Left hindlimb (tissue), 1 donor: ENCODE data around the gene RHEBL1.

Source experiments
- DNase-seq: peaks from one replicate; pipeline ENCODE4 v3.0.0-alpha.2; 2018

Gene RHEBL1, protein sequence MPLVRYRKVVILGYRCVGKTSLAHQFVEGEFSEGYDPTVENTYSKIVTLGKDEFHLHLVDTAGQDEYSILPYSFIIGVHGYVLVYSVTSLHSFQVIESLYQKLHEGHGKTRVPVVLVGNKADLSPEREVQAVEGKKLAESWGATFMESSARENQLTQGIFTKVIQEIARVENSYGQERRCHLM

DNA sequence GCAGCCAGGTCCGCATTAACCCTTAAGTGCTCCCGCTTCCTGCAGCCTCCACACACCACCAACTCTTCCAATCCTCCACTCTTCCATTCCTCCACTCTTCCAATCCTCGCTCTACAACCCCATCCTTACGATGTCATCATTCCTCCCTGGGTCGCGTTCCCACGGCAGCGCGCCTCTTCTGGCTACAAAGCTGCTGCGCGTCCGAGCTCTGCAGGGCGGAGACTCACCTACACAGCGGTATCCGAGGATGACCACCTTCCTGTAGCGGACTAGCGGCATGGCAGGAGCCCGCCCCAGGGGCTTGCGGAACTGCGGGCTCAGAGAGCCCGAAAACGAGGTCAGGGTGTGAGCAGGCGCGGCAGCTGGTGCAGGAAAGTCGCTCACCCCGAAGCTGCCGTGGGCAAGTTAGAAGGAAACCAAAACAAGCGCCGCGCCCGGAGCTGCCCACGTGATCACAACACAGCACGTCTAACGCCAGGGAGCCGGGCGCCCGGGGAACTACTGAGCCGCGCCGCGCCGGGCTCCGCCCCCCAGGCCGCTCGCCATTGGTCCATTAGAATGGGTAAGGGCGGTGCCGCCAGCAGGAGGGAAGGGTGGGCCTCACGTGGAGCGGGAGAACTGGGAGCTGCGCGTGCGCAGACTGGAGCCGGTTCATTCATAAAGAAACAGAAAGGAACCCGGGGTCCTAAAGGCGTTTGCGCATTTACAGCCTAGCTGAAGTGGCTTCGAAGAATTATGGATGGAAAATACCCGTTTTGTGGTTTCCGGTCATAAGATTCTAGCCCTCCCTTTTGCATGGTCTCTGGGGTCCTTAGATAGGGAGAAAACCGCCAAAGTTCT lies at the start of gene RHEBL1:
Gene RHEBL1 (minus strand): TSS at position 473 of the 840 bp plus-strand sequence. CDS start 194 bp downstream, at position 279.
- peak; percentile 97 for DNase-seq

DNA sequence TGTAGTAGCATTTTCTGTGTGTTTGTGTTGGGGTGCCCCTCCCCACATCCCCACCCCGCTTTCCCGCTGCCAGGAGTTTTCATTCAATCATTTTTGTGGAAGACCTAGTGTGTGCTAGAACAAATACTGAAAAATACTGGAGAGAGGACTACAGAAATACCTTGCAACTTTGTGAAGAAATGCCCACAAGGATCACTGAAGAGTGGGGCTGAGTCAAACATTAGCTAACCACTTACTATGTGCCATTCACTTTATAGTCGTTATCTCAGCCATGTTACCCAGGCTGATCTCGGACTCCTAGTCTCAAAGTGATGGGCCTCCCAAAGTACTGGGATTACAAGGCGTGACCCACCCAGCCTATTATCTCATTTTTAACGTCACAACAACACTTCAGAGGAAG lies 41.4 kb upstream of the RHEBL1 start:
- DNase-seq, result no peak

DNA sequence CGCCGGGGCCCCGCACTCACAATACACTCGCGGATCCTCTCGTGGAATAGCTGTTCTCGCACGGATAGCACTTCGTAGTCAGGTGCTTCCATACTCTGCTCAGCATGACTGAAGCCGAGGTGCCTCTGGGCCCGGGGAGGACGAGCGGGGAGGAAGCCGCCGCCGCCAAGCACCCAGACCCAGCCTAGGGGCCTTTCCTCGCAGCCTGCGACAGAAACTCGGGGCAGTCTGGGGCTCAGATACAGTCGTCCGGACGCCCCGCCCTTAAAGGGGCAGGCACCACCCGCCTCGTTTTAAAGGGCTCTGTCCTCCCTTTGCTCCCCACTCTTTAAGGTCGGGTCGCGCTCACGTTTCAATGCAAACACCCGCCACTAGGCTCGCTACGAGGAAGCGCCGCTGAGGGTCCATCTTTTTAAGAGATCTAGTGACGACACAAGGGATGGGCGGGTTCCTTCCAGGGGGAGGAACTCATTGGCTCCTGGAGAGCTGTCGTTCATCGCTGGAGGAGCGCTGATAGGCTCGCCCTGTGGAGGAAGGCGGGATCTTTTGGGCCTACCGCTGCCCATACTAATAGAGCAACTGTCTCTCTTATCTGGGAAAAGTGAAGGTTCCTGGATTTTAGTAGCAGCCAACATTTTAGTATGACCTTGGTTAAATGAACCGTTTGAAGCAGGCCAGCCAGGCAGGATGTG lies 40.8 kb upstream of the RHEBL1 start, which contains the start of gene LMBR1L:
Gene LMBR1L (minus strand): TSS at position 384 of the 692 bp plus-strand sequence. CDS start 292 bp downstream, at position 92.
- DNase-seq, result peak; percentile 98

DNA sequence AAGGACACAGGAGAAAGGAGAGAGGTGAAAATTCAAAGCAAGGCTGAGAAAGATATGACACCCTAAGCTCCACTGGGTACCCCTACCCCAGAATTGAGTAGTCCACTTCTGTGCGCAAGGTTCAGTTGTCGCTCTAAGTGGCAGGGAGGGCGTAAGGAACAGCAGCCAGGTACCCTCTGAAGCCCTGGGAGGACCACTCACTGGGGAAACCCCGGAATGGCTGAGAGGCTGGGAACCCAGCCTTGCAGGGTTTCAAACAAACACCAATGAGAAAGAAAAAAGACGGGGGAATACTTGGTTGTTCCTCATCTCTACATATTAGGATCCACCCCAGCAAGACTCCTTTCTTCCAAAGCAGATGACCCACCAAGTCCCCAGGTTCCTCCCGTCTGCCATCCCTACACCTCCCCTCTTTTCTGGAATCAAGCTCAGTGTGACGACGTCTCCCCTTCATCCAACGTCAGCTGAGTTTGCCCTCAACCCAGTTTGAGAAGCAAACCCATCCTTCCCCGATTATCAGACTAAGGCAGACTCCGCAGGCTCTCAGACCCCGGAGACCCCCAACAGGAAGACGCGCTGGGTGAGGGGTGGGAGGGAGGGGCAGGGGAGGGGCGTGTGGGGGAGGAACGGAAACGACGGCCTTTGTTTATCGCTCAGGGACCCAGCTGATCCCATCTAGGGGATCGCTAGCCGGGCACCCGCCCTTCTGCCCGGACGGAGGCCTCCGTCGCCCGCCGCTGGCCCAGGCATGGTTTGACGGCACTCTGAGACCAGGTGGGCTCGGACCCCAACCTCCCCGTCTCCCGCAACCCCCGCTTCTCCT lies 40.1 kb upstream of the RHEBL1 start:
- no peak for DNase-seq

DNA sequence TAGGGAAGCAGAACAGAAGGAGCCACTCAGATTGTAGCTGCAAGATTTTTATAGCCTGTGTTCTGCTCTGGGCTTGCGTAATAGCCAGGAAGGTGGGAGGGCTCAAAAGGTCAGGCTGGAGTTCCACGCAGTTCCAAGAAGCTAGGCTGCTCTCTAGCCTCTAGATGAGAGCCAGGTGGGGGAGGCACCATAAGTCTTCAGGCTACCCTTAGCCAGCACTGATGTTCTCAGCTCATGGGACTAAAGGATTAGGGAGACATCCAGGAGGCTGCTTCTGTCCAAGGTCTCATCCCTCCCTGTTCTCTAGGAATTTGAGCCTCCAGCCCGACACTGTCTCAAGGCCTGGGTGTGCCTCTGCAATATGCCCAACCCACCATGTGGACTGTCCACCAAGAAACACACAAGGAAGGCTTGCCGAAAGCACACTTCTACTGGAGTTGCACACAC lies 39.2 kb upstream of the RHEBL1 start:
- DNase-seq, result no peak

DNA sequence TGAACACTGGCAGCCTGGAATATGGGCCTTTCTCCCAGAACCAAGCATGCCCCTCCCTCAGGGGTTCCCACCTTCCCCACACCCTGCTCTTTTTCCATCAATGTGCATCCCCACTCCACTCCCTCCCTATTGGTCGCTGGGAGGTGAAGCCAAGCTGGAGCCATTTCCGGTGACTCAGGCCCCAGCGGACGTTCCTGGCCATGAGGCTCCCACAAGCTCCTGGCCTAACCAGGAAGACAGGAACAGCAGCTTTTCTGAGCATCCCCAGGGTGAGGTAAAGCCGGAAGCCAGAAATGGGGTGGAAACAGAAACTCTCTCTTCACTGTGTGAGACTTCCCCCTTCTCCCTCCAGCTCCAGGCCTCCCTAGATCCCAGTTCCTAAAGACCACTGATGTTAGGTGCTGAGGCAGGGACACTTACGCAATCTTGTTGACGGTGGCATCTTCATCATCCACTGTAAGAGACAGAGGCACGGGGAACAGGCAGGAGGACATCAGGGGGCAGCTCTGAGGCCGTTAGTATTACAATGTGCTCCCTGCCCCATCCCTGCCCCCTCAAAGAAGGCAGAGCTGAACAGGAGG lies 35.8 kb upstream of the RHEBL1 start:
- DNase-seq, result peak; percentile 55

DNA sequence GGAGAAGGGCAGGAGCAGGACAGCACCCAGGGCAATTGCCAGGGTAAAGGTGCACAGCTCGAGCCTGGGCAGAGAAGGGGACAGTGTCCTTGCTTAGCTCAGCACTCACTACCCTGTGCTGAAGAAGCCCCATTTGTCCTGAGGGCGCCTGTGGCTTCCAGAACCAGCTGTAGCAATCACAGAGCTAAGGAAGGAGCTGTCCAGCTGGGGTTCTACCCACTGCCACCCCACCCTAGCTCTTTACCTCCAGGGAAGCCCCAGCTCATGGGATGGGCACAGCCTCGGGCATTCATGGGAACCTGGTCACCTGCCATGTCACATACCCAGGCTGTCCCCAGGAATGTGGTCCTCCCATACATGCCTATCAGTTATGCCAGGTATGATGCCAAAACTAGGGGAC lies 35.0 kb upstream of the RHEBL1 start:
- DNase-seq, result no peak

DNA sequence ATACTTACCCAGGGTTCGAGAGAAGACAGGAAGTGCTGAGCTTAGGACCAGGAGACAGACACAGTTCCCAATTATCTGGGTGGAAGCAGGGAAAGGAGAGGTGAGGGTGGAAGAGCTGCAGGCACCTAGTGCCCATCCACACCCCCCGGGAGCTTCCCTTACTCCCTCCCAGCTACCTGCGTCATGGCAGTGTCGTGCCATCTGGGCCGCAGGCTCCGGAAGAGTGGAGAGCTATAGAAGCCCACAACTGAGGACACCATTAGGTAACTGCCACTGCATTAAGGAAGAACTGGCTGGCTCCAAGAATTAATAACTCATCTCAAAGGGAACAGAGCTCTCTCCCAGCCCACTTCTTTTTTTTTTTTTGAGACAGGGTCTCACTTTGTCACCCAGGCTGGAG lies 30.6 kb upstream of the RHEBL1 start:
- DNase-seq, result no peak

DNA sequence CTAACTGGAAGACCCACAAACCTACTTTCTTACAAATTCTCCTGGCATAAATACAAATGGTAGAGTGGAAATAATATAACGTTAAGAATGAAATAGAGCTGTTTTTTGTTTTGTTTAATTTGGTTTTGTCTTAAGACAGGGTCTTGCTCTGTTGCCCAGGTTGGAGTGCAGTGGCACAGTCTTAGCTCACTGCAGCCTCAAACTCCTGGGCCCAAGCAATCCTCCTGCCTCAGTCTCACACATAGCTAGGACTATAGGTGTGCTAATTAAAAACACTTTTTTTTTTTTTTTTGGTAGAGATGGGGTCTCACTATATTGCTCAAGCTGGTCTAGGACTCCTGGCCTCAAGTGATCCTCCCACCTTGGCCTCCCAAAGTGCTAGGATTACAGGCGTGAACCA lies 28.9 kb upstream of the RHEBL1 start:
- DNase-seq, result no peak

DNA sequence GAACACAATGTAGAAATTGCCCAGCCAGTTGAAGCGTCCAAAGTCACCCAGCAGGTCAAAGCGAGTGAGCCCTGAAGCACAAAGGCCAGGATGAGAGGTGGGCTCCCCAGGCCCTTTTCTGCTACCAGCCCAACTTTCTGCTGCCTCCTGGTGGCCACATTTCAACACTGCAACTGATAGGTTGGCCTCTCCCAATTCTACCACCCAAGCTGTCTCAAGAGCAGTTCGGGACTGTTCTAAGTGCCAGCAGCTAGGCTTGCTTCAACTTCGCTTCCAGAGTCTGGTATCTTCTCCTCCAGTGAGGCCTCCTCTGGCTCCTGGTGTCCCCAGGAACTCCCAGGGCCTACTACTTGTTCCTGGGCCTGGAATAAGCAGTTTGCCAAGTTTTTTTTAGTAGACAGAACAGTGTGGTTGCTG lies 28.3 kb upstream of the RHEBL1 start:
- DNase-seq, result peak; percentile 40

DNA sequence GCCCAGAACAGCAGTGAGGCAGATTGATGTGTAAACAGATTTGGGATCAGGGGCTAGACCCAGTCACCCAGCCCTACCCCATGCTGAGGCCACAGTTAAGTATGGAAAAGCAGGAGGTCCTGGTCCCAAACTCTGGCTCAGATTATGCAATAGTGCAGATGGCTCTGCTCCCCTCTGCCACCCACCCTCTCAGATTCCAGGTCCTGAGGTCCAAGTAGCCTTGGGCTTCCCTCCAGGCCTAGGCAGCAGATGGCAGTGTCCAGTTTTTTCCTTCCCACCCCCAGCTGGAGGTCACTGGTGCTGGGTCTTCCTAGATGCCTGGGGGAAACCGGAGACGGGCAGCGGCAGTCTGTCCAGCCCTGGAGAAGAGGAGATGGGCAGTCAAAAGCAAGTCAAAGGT lies 27.6 kb upstream of the RHEBL1 start:
- no peak for DNase-seq

DNA sequence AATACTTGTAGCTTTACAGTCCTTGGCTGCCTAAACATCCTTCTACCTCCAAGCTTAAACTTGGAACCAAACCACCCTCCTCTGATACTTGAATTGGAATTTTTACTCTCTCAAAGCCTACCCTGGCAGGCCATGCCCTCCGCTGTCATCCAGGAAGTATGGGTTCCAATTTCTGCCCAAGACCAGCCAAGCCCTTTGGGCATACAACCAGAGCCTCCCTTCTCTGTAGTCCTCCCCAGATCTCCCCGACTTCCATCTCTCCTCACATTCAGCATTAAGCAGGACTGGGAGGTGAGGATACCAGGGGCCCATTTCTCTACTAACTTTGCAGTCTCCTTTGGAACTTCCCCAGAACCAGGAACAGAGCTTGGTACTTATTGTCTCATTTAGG lies 25.2 kb upstream of the RHEBL1 start:
- DNase-seq, result no peak

DNA sequence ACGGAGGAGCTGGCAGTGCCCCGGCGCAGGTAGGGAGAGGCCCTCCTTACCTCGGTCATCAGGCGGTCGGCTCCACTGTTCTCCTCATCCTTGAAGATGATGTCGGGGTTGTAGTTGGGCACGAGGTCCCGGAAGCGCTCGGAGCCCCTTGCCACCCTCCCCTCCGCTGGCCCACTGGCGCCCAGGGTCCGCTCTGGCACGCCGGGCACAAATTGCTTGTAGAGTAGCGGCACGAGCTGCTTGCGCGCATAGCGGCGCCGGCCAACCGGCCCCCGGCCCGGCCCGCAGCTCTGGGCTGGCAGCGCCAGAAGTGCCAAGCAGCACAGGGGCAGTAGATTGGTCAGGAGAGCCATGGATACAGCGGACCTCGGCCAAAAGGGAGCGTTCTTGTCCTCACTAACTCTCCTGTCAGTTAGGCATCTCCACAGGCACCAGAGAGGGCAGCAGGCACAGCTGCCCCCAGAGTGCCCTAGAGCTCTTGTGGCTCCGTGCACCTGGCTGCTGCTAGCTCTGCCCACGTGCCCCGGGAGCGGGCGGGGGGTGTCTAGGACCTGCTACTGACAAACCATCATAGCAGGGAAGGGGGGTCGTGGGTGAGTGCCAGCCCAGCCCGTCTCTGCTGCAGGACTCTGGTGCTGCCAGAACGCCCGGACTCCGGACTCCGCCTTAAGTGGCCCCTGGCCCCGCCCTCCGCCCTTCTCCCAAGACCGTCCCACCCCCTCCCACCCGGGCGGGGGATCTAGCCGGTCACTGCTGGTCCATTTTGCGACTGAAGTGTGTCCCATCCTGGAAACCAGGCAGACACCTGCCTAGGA lies 24.6 kb upstream of the RHEBL1 start, which contains the start of gene DHH:
Gene DHH (minus strand): TSS at position 642 of the 815 bp plus-strand sequence. CDS start 289 bp downstream, at position 353.
- peak; percentile 56 for DNase-seq

DNA sequence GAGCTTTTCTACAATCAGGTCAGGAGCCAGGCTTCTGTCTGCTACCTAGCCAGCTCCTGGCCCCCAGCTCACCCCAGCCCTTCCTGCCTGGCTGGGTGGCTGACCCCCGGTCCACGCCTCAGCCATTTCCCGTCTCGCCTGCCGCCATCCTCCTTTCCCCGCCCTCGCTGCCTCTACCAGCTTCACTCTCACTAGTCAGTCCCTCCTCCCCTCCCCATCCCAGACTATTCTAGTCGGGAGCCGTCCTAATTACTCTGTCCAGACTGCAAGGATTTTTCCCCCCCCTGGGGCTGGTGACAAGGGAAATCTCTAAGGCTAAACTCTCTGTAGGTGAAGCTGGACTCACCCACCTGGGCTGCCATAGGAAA lies 24.0 kb upstream of the RHEBL1 start:
- DNase-seq, result peak; percentile 41

DNA sequence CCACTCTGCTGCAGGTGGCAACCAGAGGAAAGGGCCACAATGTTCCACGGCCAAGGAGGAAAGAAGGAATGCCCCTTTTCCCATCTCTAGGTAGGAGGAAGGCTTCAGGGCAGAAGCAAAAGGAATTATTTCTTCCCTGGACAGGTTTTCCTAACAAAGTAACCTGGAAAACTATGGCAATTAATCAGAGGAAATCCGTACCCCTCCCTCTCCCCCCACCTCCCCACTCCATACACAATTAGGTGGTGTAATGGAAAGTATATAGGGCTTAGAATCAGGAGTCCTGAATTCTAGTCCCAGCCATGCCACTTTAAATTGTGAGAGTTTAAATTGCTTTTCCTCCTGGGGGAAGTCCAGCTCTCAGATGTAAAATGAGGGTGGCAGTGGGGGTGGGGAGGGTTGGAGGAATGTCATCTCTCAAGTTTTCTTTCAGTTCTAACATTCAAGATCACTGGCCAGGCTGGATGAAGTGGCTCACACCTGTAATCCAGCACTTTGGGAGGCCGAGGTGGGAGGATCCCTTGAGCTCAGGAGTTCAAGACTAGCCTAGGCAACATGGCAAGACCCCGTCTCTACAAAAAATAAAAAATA lies 23.1 kb upstream of the RHEBL1 start:
- no peak for DNase-seq

DNA sequence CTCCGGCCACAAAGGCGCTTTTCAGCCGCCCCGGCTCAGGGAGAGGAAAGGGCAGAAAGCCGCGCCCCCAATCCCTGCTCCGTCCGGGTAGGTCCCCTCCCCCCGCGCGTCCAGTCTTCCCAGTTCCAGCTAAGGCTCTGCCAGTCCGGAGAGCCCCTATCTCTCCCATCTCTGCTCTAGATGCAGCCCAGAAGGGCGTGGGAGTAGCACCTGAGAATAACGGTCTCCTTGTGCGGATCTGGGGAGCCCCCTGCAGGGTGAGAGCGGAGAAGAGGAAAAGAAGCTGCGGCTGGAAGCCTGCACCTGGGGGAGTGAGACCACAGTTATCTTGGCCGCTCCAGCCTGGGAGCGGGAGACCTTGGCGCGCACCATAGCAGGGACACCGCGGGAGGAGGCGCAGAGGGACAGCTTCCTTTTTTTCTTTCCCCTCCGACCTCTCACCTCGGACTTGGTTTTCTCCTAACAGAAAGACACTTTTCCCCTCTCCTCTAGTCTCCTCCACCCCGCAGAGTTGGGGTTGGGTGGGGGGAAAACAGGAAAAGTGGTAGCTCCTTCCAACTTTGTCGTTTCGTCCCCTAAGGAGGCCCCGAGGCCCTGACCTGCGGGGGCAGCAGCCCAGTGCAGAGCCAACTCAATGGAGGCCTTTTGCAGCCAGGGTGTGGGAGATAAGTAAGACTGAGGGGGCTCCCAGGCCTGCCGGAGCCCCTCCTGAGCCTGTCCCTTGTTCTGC lies 22.5 kb upstream of the RHEBL1 start:
- DNase-seq, result peak; percentile 65

DNA sequence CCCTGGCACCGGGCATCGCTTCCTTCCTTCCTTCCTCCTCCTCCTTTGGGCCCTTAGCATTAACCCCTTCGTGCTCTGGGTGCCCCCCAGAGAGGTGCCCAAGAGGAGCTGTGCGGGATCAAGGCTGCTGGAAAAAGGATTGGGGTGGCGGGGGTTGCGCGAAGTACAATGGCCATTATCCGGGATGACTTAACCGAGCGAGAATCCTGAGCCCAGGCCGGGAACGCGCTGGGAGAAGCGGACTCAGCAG lies 22.0 kb upstream of the RHEBL1 start:
- no peak for DNase-seq

DNA sequence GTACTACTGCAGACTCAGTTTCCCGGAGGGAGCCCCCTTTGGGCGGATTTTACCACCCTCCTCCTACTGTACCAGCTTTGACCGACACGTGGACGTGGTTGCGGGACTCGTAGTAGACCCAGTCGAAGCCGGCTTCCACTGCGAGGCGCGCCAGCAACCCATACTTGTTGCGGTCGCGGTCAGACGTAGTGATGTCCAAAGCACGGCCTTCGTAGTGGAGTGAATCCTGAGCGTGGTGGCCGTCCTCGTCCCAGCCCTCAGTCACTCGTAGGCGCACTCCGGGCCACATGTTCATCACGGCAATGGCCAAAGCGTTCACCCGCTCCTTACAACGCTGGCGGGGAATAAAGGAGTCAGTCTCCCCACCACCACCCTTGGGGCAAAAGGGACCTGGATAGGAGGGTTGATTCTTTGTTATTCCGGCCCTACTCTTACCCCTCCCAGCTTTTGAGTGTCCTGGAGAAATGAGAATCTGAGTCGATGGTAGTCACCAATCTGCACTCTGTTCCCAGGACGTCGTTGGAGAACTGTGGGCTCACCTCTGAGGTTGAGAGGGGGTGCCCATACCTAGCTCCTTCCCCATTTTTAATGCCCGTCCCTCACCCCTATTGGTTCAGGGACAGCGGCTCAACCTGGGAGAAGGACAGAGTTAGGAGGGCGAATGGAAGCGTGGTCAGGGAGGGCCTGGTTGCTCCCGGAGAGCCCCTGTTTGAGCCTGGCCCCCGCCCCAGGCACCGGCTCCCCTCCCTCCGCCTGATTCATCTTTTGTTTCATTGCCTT lies 21.5 kb upstream of the RHEBL1 start:
- peak; percentile 35 for DNase-seq
